Measurements from ENCODE around the gene PLA2G4D. TPM values are rescaled to one million over a fixed set of nuclear protein-coding genes. Genes with fewer than 3 reads are reported as not detected.

PLA2G4D gene, protein sequence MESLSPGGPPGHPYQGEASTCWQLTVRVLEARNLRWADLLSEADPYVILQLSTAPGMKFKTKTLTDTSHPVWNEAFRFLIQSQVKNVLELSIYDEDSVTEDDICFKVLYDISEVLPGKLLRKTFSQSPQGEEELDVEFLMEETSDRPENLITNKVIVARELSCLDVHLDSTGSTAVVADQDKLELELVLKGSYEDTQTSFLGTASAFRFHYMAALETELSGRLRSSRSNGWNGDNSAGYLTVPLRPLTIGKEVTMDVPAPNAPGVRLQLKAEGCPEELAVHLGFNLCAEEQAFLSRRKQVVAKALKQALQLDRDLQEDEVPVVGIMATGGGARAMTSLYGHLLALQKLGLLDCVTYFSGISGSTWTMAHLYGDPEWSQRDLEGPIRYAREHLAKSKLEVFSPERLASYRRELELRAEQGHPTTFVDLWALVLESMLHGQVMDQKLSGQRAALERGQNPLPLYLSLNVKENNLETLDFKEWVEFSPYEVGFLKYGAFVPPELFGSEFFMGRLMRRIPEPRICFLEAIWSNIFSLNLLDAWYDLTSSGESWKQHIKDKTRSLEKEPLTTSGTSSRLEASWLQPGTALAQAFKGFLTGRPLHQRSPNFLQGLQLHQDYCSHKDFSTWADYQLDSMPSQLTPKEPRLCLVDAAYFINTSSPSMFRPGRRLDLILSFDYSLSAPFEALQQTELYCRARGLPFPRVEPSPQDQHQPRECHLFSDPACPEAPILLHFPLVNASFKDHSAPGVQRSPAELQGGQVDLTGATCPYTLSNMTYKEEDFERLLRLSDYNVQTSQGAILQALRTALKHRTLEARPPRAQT
- total RNA-seq (2014; rRNA removed; shearing (Covaris generic)): 0.07 TPM in 1 of 2 replicates, not detected in the other
- 0.15 TPM in 1 of 2 replicates, not detected in the other for polyA plus RNA-seq (2016; fragmentation: Nextera tagmentation; extraction: Ambion mirVana)
- long read RNA-seq: 0 reads

DNA sequence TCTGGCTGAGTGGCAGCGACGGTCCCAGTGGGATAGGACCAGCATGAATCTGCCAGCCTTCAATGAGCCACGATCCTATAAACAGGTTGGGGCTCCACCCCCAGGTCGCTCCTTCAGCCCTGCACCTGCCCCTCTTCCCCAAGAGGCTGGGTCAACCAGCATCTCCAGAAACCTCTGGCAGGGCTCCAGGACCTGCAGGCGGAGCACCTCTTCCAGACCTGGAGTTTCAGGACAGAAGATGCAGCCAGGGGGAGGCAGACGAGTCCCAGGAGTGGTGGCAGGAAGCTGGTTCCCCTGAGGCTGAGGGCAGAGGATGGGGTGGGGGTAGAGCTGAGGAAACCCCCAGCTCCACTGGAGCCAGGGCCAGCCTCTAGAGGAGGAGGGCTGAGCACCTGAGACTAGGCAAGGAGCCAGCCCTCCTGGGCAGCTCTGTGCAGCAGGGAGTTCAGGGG lies at the start of gene PLA2G4D:
Gene PLA2G4D (minus strand): TSS at position 51 of the 452 bp plus-strand sequence. CDS start 103 bp downstream, outside the sequence.
- ATAC-seq (peak; percentile 25), DNase-seq (ENCODE audit: low spot score) (no peak)
- H3F3A ChIP-seq (replicated peaks; ENCODE audit: low read depth): no peaks in the 10 kb centered on the region
- 0 out of 2 replicates have a peak, but pooled peaks cover 4% of the 10 kb centered on the region for H3K4me1 ChIP-seq (ENCODE audit: insufficient read depth)
- H3K27ac ChIP-seq (ENCODE audit: low read depth): no peak within 1 kb of the TSS
- H3K4me1 Mint-ChIP-seq: peaks cover 15% of the 10 kb centered on the region
- peaks cover 2% of the 10 kb centered on the region for H3K27me3 Mint-ChIP-seq (ENCODE audit: insufficient read depth, low read depth, poor library complexity)
- no peaks in the 10 kb centered on the region for H3K9me2 ChIP-seq (ENCODE audit: insufficient read depth)
- no peaks in the 10 kb centered on the region for H3K9me3 Mint-ChIP-seq
- no peaks in the 10 kb centered on the region for H3K36me3 Mint-ChIP-seq (ENCODE audit: low read depth)
- no peak within 1 kb of the TSS for H3K4me2 ChIP-seq
- H2AFZ ChIP-seq: no peak within 1 kb of the TSS
- no peak within 1 kb of the TSS for H3K27ac Mint-ChIP-seq
- no peaks in the 10 kb centered on the region for H3K79me2 ChIP-seq (replicated peaks; ENCODE audit: insufficient read depth)
- no peaks in the 10 kb centered on the region for H3K27me3 ChIP-seq (ENCODE audit: insufficient read depth)
- H3K4me3 ChIP-seq: no peak within 1 kb of the TSS
- no peak within 1 kb of the TSS for H3K4me3 Mint-ChIP-seq
- no peaks in the 10 kb centered on the region for H3K36me3 ChIP-seq (ENCODE audit: insufficient read depth)
- no peaks in the 10 kb centered on the region for H4K20me1 ChIP-seq (replicated peaks; ENCODE audit: insufficient read depth)
- TF ChIP-seq ZNF114 (CRISPR knock-in tag; IDR thresholded peaks at IDR 0.05) (no peak), EZH2phosphoT487 (IDR thresholded peaks at IDR 0.05; ENCODE audit: unreplicated experiment) (no peak), CREB1 (CRISPR knock-in tag; IDR thresholded peaks at IDR 0.05; ENCODE audit: low read depth) (no peak), ZNF331 (CRISPR knock-in tag; IDR thresholded peaks at IDR 0.05; ENCODE audit: low read depth) (no peak), STAT1 (IDR thresholded peaks at IDR 0.05; ENCODE audit: unreplicated experiment) (no peak), NANOG (IDR thresholded peaks at IDR 0.05; ENCODE audit: borderline replicate concordance) (no peak), JUNB (IDR thresholded peaks at IDR 0.05; ENCODE audit: unreplicated experiment) (no peak), POLR2AphosphoS5 (IDR thresholded peaks at IDR 0.05; ENCODE audit: low read depth) (no peak)
- TF ChIP-seq, protein P1, sequence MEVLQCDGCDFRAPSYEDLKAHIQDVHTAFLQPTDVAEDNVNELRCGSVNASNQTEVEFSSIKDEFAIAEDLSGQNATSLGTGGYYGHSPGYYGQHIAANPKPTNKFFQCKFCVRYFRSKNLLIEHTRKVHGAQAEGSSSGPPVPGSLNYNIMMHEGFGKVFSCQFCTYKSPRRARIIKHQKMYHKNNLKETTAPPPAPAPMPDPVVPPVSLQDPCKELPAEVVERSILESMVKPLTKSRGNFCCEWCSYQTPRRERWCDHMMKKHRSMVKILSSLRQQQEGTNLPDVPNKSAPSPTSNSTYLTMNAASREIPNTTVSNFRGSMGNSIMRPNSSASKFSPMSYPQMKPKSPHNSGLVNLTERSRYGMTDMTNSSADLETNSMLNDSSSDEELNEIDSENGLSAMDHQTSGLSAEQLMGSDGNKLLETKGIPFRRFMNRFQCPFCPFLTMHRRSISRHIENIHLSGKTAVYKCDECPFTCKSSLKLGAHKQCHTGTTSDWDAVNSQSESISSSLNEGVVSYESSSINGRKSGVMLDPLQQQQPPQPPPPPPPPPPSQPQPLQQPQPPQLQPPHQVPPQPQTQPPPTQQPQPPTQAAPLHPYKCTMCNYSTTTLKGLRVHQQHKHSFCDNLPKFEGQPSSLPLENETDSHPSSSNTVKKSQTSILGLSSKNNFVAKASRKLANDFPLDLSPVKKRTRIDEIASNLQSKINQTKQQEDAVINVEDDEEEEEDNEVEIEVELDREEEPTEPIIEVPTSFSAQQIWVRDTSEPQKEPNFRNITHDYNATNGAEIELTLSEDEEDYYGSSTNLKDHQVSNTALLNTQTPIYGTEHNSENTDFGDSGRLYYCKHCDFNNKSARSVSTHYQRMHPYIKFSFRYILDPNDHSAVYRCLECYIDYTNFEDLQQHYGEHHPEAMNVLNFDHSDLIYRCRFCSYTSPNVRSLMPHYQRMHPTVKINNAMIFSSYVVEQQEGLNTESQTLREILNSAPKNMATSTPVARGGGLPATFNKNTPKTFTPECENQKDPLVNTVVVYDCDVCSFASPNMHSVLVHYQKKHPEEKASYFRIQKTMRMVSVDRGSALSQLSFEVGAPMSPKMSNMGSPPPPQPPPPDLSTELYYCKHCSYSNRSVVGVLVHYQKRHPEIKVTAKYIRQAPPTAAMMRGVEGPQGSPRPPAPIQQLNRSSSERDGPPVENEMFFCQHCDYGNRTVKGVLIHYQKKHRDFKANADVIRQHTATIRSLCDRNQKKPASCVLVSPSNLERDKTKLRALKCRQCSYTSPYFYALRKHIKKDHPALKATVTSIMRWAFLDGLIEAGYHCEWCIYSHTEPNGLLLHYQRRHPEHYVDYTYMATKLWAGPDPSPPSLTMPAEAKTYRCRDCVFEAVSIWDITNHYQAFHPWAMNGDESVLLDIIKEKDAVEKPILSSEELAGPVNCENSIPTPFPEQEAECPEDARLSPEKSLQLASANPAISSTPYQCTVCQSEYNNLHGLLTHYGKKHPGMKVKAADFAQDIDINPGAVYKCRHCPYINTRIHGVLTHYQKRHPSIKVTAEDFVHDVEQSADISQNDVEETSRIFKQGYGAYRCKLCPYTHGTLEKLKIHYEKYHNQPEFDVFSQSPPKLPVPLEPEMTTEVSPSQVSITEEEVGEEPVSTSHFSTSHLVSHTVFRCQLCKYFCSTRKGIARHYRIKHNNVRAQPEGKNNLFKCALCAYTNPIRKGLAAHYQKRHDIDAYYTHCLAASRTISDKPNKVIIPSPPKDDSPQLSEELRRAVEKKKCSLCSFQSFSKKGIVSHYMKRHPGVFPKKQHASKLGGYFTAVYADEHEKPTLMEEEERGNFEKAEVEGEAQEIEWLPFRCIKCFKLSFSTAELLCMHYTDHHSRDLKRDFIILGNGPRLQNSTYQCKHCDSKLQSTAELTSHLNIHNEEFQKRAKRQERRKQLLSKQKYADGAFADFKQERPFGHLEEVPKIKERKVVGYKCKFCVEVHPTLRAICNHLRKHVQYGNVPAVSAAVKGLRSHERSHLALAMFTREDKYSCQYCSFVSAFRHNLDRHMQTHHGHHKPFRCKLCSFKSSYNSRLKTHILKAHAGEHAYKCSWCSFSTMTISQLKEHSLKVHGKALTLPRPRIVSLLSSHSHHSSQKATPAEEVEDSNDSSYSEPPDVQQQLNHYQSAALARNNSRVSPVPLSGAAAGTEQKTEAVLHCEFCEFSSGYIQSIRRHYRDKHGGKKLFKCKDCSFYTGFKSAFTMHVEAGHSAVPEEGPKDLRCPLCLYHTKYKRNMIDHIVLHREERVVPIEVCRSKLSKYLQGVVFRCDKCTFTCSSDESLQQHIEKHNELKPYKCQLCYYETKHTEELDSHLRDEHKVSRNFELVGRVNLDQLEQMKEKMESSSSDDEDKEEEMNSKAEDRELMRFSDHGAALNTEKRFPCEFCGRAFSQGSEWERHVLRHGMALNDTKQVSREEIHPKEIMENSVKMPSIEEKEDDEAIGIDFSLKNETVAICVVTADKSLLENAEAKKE (CRISPR knock-in tag; IDR thresholded peaks at IDR 0.05): no peak
- TF ChIP-seq, protein P2, sequence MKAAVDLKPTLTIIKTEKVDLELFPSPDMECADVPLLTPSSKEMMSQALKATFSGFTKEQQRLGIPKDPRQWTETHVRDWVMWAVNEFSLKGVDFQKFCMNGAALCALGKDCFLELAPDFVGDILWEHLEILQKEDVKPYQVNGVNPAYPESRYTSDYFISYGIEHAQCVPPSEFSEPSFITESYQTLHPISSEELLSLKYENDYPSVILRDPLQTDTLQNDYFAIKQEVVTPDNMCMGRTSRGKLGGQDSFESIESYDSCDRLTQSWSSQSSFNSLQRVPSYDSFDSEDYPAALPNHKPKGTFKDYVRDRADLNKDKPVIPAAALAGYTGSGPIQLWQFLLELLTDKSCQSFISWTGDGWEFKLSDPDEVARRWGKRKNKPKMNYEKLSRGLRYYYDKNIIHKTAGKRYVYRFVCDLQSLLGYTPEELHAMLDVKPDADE (IDR thresholded peaks at IDR 0.05): no peak
- TF ChIP-seq, protein P3, sequence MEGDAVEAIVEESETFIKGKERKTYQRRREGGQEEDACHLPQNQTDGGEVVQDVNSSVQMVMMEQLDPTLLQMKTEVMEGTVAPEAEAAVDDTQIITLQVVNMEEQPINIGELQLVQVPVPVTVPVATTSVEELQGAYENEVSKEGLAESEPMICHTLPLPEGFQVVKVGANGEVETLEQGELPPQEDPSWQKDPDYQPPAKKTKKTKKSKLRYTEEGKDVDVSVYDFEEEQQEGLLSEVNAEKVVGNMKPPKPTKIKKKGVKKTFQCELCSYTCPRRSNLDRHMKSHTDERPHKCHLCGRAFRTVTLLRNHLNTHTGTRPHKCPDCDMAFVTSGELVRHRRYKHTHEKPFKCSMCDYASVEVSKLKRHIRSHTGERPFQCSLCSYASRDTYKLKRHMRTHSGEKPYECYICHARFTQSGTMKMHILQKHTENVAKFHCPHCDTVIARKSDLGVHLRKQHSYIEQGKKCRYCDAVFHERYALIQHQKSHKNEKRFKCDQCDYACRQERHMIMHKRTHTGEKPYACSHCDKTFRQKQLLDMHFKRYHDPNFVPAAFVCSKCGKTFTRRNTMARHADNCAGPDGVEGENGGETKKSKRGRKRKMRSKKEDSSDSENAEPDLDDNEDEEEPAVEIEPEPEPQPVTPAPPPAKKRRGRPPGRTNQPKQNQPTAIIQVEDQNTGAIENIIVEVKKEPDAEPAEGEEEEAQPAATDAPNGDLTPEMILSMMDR (conservative IDR thresholded peaks at IDR 0.05; ENCODE audit: low read depth in 2 of 2): no peak
- TF ChIP-seq, protein P4, sequence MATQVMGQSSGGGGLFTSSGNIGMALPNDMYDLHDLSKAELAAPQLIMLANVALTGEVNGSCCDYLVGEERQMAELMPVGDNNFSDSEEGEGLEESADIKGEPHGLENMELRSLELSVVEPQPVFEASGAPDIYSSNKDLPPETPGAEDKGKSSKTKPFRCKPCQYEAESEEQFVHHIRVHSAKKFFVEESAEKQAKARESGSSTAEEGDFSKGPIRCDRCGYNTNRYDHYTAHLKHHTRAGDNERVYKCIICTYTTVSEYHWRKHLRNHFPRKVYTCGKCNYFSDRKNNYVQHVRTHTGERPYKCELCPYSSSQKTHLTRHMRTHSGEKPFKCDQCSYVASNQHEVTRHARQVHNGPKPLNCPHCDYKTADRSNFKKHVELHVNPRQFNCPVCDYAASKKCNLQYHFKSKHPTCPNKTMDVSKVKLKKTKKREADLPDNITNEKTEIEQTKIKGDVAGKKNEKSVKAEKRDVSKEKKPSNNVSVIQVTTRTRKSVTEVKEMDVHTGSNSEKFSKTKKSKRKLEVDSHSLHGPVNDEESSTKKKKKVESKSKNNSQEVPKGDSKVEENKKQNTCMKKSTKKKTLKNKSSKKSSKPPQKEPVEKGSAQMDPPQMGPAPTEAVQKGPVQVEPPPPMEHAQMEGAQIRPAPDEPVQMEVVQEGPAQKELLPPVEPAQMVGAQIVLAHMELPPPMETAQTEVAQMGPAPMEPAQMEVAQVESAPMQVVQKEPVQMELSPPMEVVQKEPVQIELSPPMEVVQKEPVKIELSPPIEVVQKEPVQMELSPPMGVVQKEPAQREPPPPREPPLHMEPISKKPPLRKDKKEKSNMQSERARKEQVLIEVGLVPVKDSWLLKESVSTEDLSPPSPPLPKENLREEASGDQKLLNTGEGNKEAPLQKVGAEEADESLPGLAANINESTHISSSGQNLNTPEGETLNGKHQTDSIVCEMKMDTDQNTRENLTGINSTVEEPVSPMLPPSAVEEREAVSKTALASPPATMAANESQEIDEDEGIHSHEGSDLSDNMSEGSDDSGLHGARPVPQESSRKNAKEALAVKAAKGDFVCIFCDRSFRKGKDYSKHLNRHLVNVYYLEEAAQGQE (IDR thresholded peaks at IDR 0.05; ENCODE audit: unreplicated experiment): no peak
